Measurements from ENCODE around the gene TMEM247.

TMEM247 gene

GRCh38 chr2:46510598-46511177 is 31.3 kb downstream of the TMEM247 start:
- no peak overlapping the region for H3K27ac ChIP-seq
- no peak for TF ChIP-seq CTCF (conservative IDR thresholded peaks at IDR 0.05)
- TF ChIP-seq ZFX (IDR thresholded peaks at IDR 0.05) = no peak

GRCh38 chr2:46512185-46512584 is 32.8 kb downstream of the TMEM247 start:
- no peak overlapping the region for H3K27ac ChIP-seq
- TF ChIP-seq ZFX (IDR thresholded peaks at IDR 0.05) (no peak), CTCF (conservative IDR thresholded peaks at IDR 0.05) (no peak)

- TF ChIP-seq ZFX (IDR thresholded peaks at IDR 0.05) (no peak), CTCF (conservative IDR thresholded peaks at IDR 0.05) (no peak)
- H3K27ac ChIP-seq = no peak overlapping the region
Observed at GRCh38 chr2:46514738-46515137, 35.4 kb downstream of the TMEM247 start.

- no peak overlapping the region for H3K27ac ChIP-seq
- TF ChIP-seq ZFX (IDR thresholded peaks at IDR 0.05) (no peak), CTCF (conservative IDR thresholded peaks at IDR 0.05) (no peak)
Observed at GRCh38 chr2:46517485-46517884, 38.1 kb downstream of the TMEM247 start.

GRCh38 chr2:46518861-46519260 is 39.5 kb downstream of the TMEM247 start:
- TF ChIP-seq CTCF (conservative IDR thresholded peaks at IDR 0.05) (no peak), ZFX (IDR thresholded peaks at IDR 0.05) (no peak)
- no peak overlapping the region for H3K27ac ChIP-seq

GRCh38 chr2:46519265-46519664 is 39.9 kb downstream of the TMEM247 start:
- no peak overlapping the region for H3K27ac ChIP-seq
- TF ChIP-seq CTCF (conservative IDR thresholded peaks at IDR 0.05) (no peak), ZFX (IDR thresholded peaks at IDR 0.05) (no peak)

- no peak overlapping the region for H3K27ac ChIP-seq
- TF ChIP-seq CTCF (conservative IDR thresholded peaks at IDR 0.05) (no peak), ZFX (IDR thresholded peaks at IDR 0.05) (no peak)
Observed at GRCh38 chr2:46520130-46520711, 40.9 kb downstream of the TMEM247 start.

All from C4-2B (cell line).